Measurements from ENCODE around the gene SLC25A23. TPM values are rescaled to one million over a fixed set of nuclear protein-coding genes. Genes with fewer than 3 reads are reported as not detected.
A peak's percentile ranks its signal among the peaks of the same experiment; 100 is the strongest.

Gene SLC25A23
- total RNA-seq, 1 experiment from 2014 or later = 89.5 TPM

GRCh38 chr19:6458695-6459261 is 814 bp downstream of the SLC25A23 start:
- RAD21 ChIA-PET (ENCODE audit: low non-redundant PET in 1 of 2, low total read pairs in 2 of 2, uncharacterized antibody in 2 of 2, unreplicated experiment in 2 of 2) = no interaction called here
- Histone ChIP-seq H3K27me3 (ENCODE audit: insufficient read depth, low read length) (no peaks in the 10 kb centered on the region), H3K9me2 (ENCODE audit: insufficient read depth) (no peaks in the 10 kb centered on the region), H3K9me3 (ENCODE audit: control insufficient read depth in 1 of 2, insufficient read depth in 1 of 2, low read depth in 1 of 2, low read length in 2 of 2) (peaks cover 0 to 8% of the 10 kb centered on the region in 2 experiments; a peak in 2 of 4 replicates), H3K79me2 (ENCODE audit: insufficient read depth, low read length) (0 out of 2 replicates have a peak, but pooled peaks cover 3% of the 10 kb centered on the region), H4K20me1 (ENCODE audit: insufficient read depth) (no peaks in the 10 kb centered on the region), H3K4me3 (replicated peaks in 1 of 2; ENCODE audit: low read depth in 1 of 2, low read length in 2 of 2) (peak overlapping the region; percentile 66 to 88), H3K4me1 (ENCODE audit: control insufficient read depth in 1 of 2, insufficient read depth in 2 of 2, low read length in 2 of 2) (peaks cover 18 to 32% of the 10 kb centered on the region in 2 experiments), H2AFZ (ENCODE audit: low read depth, low read length, poor library complexity, severe bottlenecking) (no peak overlapping the region), H3K4me2 (ENCODE audit: low read length) (peak overlapping the region; percentile 99), H3K9ac (ENCODE audit: low read length) (peak overlapping the region; percentile 71), H3K27ac (ENCODE audit: low read depth, low read length) (peak overlapping the region; percentile 62), H3K36me3 (ENCODE audit: control insufficient read depth in 1 of 2, insufficient read depth in 2 of 2, low read length in 2 of 2) (peaks cover 6 to 17% of the 10 kb centered on the region in 2 experiments; a peak in 3 of 4 replicates)
- CTCF ChIA-PET = no interaction called here
- DNase-seq (ENCODE audit: low read depth, low spot score) (no peak), ATAC-seq (0 out of 2 replicates have a peak, but pooled peaks have one; percentile 12)
- POLR2A ChIA-PET = no interaction called here
- no peak for TF ChIP-seq EZH2phosphoT487 (IDR thresholded peaks at IDR 0.05; ENCODE audit: borderline replicate concordance)
- TF ChIP-seq FOSL1 (IDR thresholded peaks at IDR 0.05; ENCODE audit: low read depth) = no peak
- no peak for TF ChIP-seq ZFX (IDR thresholded peaks at IDR 0.05)
- no peak for TF ChIP-seq YY1 (IDR thresholded peaks at IDR 0.05; ENCODE audit: extremely low read depth, insufficient replicate concordance, low read depth, low read length)
- no peak for TF ChIP-seq RAD21 (IDR thresholded peaks at IDR 0.05; ENCODE audit: low read depth)
- TF ChIP-seq SIN3A (IDR thresholded peaks at IDR 0.05; ENCODE audit: low read depth) = no peak
- no peak for TF ChIP-seq ZNF274 (IDR thresholded peaks at IDR 0.05; ENCODE audit: low read depth, low read length)
- no peak for TF ChIP-seq TCF7L2 (IDR thresholded peaks at IDR 0.05; ENCODE audit: borderline replicate concordance, extremely low read depth, insufficient read depth, insufficient read length)
- no peak for TF ChIP-seq SP1 (IDR thresholded peaks at IDR 0.05; ENCODE audit: low read depth)
- no peak for TF ChIP-seq ATF3 (IDR thresholded peaks at IDR 0.05)
- no peak for TF ChIP-seq ZBTB33 (IDR thresholded peaks at IDR 0.05; ENCODE audit: extremely low read depth, insufficient replicate concordance, low read length)
- no peak for TF ChIP-seq REST (IDR thresholded peaks at IDR 0.05; ENCODE audit: low read depth)
- TF ChIP-seq CBX3 (IDR thresholded peaks at IDR 0.05; ENCODE audit: low read depth) = no peak
- no peak for TF ChIP-seq POLR2A (IDR thresholded peaks at IDR 0.05; ENCODE audit: borderline replicate concordance, extremely low read depth, insufficient read depth, insufficient read length)
- no peak for TF ChIP-seq EGR1 (IDR thresholded peaks at IDR 0.05; ENCODE audit: low read depth)
- TF ChIP-seq SRF (IDR thresholded peaks at IDR 0.05; ENCODE audit: low read depth) = no peak
- TF ChIP-seq JUND (IDR thresholded peaks at IDR 0.05) = no peak
- TF ChIP-seq EZH2 (IDR thresholded peaks at IDR 0.05) = no peak
- no peak for TF ChIP-seq ELF1 (IDR thresholded peaks at IDR 0.05; ENCODE audit: borderline replicate concordance, low read depth)
- no TSS peak for BruUV-seq (replicated peaks)
- intact Hi-C loops (cut with micrococcal nuclease) = no loop called here

Data from HCT116 (cell line).